Coronary artery (tissue), 2 donors: Measurements from ENCODE around the gene PXDN.

Experiments used
- DNase-seq: peaks from one replicate; pipeline ENCODE4 v3.0.0-alpha.2; 2017; ENCODE audit warnings: low spot score
- H3K27ac ChIP-seq, 2 donors: fragments of 200-600 bp; sonication (generic); one replicate each; pipeline ENCODE4 v1.5.1; 2016 to 2019
- H3K4me3 ChIP-seq: fragments of 200-600 bp; sonication (generic); 2 replicates; pipeline ENCODE4 v1.5.1; 2016; ENCODE audit warnings: mild to moderate bottlenecking, moderate library complexity
- CTCF ChIP-seq: fragments of 200-600 bp; sonication (generic); IDR thresholded peaks from one replicate; pipeline ENCODE4 v1.5.1; 2019; ENCODE audit warnings: antibody characterized with exemption

Gene PXDN

GRCh38 chr2:1656326-1656960 is 87.9 kb downstream of the PXDN start:
- DNase-seq, result peak; percentile 71
- peak overlapping the region; percentile 95 for H3K27ac ChIP-seq
- no peak for TF ChIP-seq CTCF
- H3K4me3 ChIP-seq, result no peak overlapping the region

- DNase-seq, result peak; percentile 68
- H3K4me3 ChIP-seq, result no peak overlapping the region
- no peak for TF ChIP-seq CTCF
- peak overlapping the region; percentile 95 for H3K27ac ChIP-seq
Observed at GRCh38 chr2:1655461-1655860, 88.9 kb downstream of the PXDN start.

GRCh38 chr2:1654696-1655374 is 89.5 kb downstream of the PXDN start:
- Histone ChIP-seq H3K4me3 (no peak overlapping the region), H3K27ac (peak overlapping the region; percentile 95)
- no peak for TF ChIP-seq CTCF
- DNase-seq, result peak; percentile 73

GRCh38 chr2:1653956-1654695 is 90.2 kb downstream of the PXDN start:
- Histone ChIP-seq H3K4me3 (peak overlapping the region; percentile 32), H3K27ac (peak overlapping the region; percentile 95)
- DNase-seq, result peak; percentile 72
- no peak for TF ChIP-seq CTCF

GRCh38 chr2:1652034-1652790 is 92.1 kb downstream of the PXDN start:
- no peak for TF ChIP-seq CTCF
- peak overlapping the region; percentile 95 for H3K27ac ChIP-seq
- DNase-seq, result peak; percentile 79
- H3K4me3 ChIP-seq, result peak overlapping the region; percentile 32

GRCh38 chr2:1651121-1652033 is 92.9 kb downstream of the PXDN start:
- TF ChIP-seq CTCF, result no peak
- peak overlapping the region; percentile 95 for H3K27ac ChIP-seq
- peak; percentile 74 for DNase-seq
- H3K4me3 ChIP-seq, result no peak overlapping the region
